ENCODE measurements around the gene C9orf153.

C9orf153 gene

GRCh38 chr9:86263876-86264275, 4.4 kb upstream of the C9orf153 start:
- TF ChIP-seq ZNF8 (CRISPR knock-in tag; IDR thresholded peaks at IDR 0.05) (no peak), ESRRG (CRISPR knock-in tag; IDR thresholded peaks at IDR 0.05) (no peak), ZFP30 (CRISPR knock-in tag; IDR thresholded peaks at IDR 0.05) (no peak), TCF4 (CRISPR knock-in tag; IDR thresholded peaks at IDR 0.05; ENCODE audit: borderline replicate concordance) (no peak), ZFP3 (CRISPR knock-in tag; IDR thresholded peaks at IDR 0.05) (no peak)
- ATAC-seq: no peak

DNA sequence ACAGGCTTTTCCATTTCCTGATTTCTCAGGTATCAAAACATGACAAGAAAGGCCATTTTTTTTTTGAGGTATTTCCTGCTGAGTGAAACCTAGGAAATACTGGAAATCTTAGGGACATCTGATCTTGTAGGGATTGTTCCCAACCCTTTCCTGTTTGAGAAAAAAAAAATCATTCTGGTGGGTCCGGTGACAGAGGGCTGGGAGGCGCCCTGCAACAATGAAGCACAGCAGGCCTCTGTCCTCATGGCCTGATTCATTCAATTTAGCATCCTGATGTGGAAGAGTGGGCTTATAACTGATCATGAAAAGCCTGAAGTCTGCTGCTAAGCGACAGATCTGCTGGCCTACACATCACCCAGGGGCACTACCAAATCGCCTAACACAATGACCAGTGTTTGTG, 3.0 kb upstream of the C9orf153 start:
- TF ChIP-seq ZFP30 (CRISPR knock-in tag; IDR thresholded peaks at IDR 0.05) (no peak), TOX (CRISPR knock-in tag; IDR thresholded peaks at IDR 0.05; ENCODE audit: borderline replicate concordance) (no peak), ZNF70 (CRISPR knock-in tag; IDR thresholded peaks at IDR 0.05) (no peak), OSR1 (CRISPR knock-in tag; IDR thresholded peaks at IDR 0.05) (no peak), RARB (CRISPR knock-in tag; IDR thresholded peaks at IDR 0.05) (no peak), GLIS3 (CRISPR knock-in tag; IDR thresholded peaks at IDR 0.05) (no peak), ZNF565 (CRISPR knock-in tag; conservative IDR thresholded peaks at IDR 0.05; ENCODE audit: low read depth) (no peak)
- ATAC-seq: no peak

- TF ChIP-seq ZNF70 (CRISPR knock-in tag; IDR thresholded peaks at IDR 0.05) (no peak), ZC3H10 (CRISPR knock-in tag; IDR thresholded peaks at IDR 0.05) (no peak), ESRRG (CRISPR knock-in tag; IDR thresholded peaks at IDR 0.05) (no peak), ARNTL (CRISPR knock-in tag; IDR thresholded peaks at IDR 0.05; ENCODE audit: borderline replicate concordance, low read depth) (no peak), ZNF565 (CRISPR knock-in tag; conservative IDR thresholded peaks at IDR 0.05; ENCODE audit: low read depth) (no peak), OSR1 (CRISPR knock-in tag; IDR thresholded peaks at IDR 0.05) (no peak), ZFP30 (CRISPR knock-in tag; IDR thresholded peaks at IDR 0.05) (no peak), TOX (CRISPR knock-in tag; IDR thresholded peaks at IDR 0.05; ENCODE audit: borderline replicate concordance) (no peak), CSDC2 (CRISPR knock-in tag; IDR thresholded peaks at IDR 0.05) (no peak), PATZ1 (CRISPR knock-in tag; IDR thresholded peaks at IDR 0.05; ENCODE audit: borderline replicate concordance) (no peak), GLIS3 (CRISPR knock-in tag; IDR thresholded peaks at IDR 0.05) (no peak), RARB (CRISPR knock-in tag; IDR thresholded peaks at IDR 0.05) (no peak)
- TF ChIP-seq, protein P1, sequence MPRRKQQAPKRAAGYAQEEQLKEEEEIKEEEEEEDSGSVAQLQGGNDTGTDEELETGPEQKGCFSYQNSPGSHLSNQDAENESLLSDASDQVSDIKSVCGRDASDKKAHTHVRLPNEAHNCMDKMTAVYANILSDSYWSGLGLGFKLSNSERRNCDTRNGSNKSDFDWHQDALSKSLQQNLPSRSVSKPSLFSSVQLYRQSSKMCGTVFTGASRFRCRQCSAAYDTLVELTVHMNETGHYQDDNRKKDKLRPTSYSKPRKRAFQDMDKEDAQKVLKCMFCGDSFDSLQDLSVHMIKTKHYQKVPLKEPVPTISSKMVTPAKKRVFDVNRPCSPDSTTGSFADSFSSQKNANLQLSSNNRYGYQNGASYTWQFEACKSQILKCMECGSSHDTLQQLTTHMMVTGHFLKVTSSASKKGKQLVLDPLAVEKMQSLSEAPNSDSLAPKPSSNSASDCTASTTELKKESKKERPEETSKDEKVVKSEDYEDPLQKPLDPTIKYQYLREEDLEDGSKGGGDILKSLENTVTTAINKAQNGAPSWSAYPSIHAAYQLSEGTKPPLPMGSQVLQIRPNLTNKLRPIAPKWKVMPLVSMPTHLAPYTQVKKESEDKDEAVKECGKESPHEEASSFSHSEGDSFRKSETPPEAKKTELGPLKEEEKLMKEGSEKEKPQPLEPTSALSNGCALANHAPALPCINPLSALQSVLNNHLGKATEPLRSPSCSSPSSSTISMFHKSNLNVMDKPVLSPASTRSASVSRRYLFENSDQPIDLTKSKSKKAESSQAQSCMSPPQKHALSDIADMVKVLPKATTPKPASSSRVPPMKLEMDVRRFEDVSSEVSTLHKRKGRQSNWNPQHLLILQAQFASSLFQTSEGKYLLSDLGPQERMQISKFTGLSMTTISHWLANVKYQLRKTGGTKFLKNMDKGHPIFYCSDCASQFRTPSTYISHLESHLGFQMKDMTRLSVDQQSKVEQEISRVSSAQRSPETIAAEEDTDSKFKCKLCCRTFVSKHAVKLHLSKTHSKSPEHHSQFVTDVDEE (CRISPR knock-in tag; IDR thresholded peaks at IDR 0.05): no peak
- no peak for ATAC-seq
These were observed 2.1 kb downstream of the C9orf153 start for GRCh38 chr9:86257391-86257790.

DNA sequence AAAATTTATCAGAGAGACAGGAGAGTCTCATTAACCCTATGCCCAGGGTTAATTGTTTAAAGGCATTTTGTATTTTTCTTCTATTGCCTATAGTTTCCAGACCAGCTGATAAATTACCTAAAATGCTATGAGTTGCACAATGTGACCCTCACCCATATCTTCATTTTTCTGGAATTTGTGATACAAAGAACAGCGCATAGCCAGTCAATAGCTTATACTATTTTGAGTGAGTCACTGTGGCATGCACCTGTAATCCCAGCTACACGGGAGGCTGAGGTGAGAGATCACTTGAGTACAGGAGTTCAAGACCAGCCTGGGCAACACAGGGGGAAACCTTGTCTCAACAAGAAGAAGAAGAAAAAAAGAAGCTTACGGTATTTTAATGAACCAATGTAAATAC, 2.8 kb downstream of the C9orf153 start:
- TF ChIP-seq TCF4 (CRISPR knock-in tag; IDR thresholded peaks at IDR 0.05; ENCODE audit: borderline replicate concordance) (no peak), CSDC2 (CRISPR knock-in tag; IDR thresholded peaks at IDR 0.05) (no peak), ZC3H10 (CRISPR knock-in tag; IDR thresholded peaks at IDR 0.05) (no peak), ZFP3 (CRISPR knock-in tag; IDR thresholded peaks at IDR 0.05) (no peak), CSRNP3 (CRISPR knock-in tag; IDR thresholded peaks at IDR 0.05) (no peak), PPARA (CRISPR knock-in tag; IDR thresholded peaks at IDR 0.05; ENCODE audit: borderline replicate concordance) (no peak), PATZ1 (CRISPR knock-in tag; IDR thresholded peaks at IDR 0.05; ENCODE audit: borderline replicate concordance) (no peak), ZNF565 (CRISPR knock-in tag; conservative IDR thresholded peaks at IDR 0.05; ENCODE audit: low read depth) (no peak), BACH2 (CRISPR knock-in tag; IDR thresholded peaks at IDR 0.05; ENCODE audit: borderline replicate concordance) (no peak), SNAI2 (CRISPR knock-in tag; IDR thresholded peaks at IDR 0.05) (no peak), GLIS3 (CRISPR knock-in tag; IDR thresholded peaks at IDR 0.05) (no peak), POU6F1 (CRISPR knock-in tag; IDR thresholded peaks at IDR 0.05; ENCODE audit: borderline replicate concordance, low read depth) (no peak), RARB (CRISPR knock-in tag; IDR thresholded peaks at IDR 0.05) (no peak), ZNF70 (CRISPR knock-in tag; IDR thresholded peaks at IDR 0.05) (no peak)
- ATAC-seq: no peak

All from SK-N-SH treated with all-trans-retinoic acid at 6 μM for 48 hours (cell line).